Trophoblast cell (in vitro differentiated cells and primary cell): Measurements from ENCODE around the gene USP6NL.
A peak's percentile ranks its signal among the peaks of the same experiment; 100 is the strongest.

ENCODE experiments used
- DNase-seq, 2 donors: peaks; one replicate each; pipeline ENCODE4 v3.0.0-alpha.2; 2016
- H2AFZ ChIP-seq: 2 replicates; pipeline ENCODE4 v1.6.1; 2013; ENCODE audit warnings: low read length, moderate library complexity, mild to moderate bottlenecking; ENCODE audit not compliant: insufficient read depth, poor library complexity
- H2AK5ac ChIP-seq: 2 replicates; pipeline ENCODE4 v1.6.1; 2013; ENCODE audit warnings: mild to moderate bottlenecking, low read length
- H2BK120ac ChIP-seq: 2 replicates; pipeline ENCODE4 v1.6.1; 2013; ENCODE audit warnings: low read length, mild to moderate bottlenecking, moderate library complexity; ENCODE audit not compliant: insufficient read depth, poor library complexity
- H2BK12ac ChIP-seq: 2 replicates; pipeline ENCODE4 v1.6.1; 2013; ENCODE audit warnings: mild to moderate bottlenecking, low read length, moderate library complexity
- H2BK5ac ChIP-seq: 2 replicates; pipeline ENCODE4 v1.6.1; 2013; ENCODE audit warnings: low read length, low read depth, moderate library complexity, mild to moderate bottlenecking; ENCODE audit not compliant: poor library complexity
- H3K14ac ChIP-seq: 2 replicates; pipeline ENCODE4 v1.6.1; 2013; ENCODE audit warnings: mild to moderate bottlenecking, low read length
- H3K18ac ChIP-seq: 2 replicates; pipeline ENCODE4 v1.6.1; 2013; ENCODE audit warnings: mild to moderate bottlenecking, low read length
- H3K23ac ChIP-seq: 2 replicates; pipeline ENCODE4 v1.6.1; 2013; ENCODE audit warnings: low read length
- H3K27ac ChIP-seq: 2 replicates; pipeline ENCODE4 v1.5.1; 2013; ENCODE audit warnings: low read depth, mild to moderate bottlenecking, inconsistent platforms, low read length, moderate library complexity
- H3K27me3 ChIP-seq: 2 replicates; pipeline ENCODE4 v1.6.1; 2013; ENCODE audit warnings: inconsistent platforms, mild to moderate bottlenecking, low read length, moderate library complexity; ENCODE audit not compliant: insufficient read depth
- H3K36me3 ChIP-seq, 2 experiments: 1 replicate in 1 of 2; 2 replicates in 1 of 2; pipeline ENCODE4 v1.6.1; 2013; ENCODE audit warnings: low read length in 2 of 2, mild to moderate bottlenecking in 2 of 2, moderate library complexity in 1 of 2; ENCODE audit not compliant: insufficient read depth in 2 of 2, control insufficient read depth in 1 of 2
- H3K4ac ChIP-seq: 2 replicates; pipeline ENCODE4 v1.6.1; 2013; ENCODE audit warnings: low read depth, mild to moderate bottlenecking, low read length, moderate library complexity
- H3K4me1 ChIP-seq, 2 experiments: 1 replicate in 1 of 2; 2 replicates in 1 of 2; pipeline ENCODE4 v1.6.1; 2013; ENCODE audit warnings: low read length in 2 of 2, mild to moderate bottlenecking in 2 of 2, moderate library complexity in 1 of 2; ENCODE audit not compliant: insufficient read depth in 2 of 2, control insufficient read depth in 1 of 2
- H3K4me2 ChIP-seq: 2 replicates; pipeline ENCODE4 v1.6.1; 2013; ENCODE audit warnings: inconsistent platforms, mild to moderate bottlenecking, low read length, moderate library complexity
- H3K4me3 ChIP-seq: 2 replicates; pipeline ENCODE4 v1.5.1; 2013; ENCODE audit warnings: mild to moderate bottlenecking, low read depth, low read length, inconsistent platforms
- H3K79me1 ChIP-seq: one replicate; pipeline ENCODE4 v1.6.1; 2013; ENCODE audit warnings: low read length
- H3K79me2 ChIP-seq: 2 replicates; pipeline ENCODE4 v1.6.1; 2013; ENCODE audit warnings: low read length, mild to moderate bottlenecking; ENCODE audit not compliant: control insufficient read depth, insufficient read depth, poor library complexity
- H3K9ac ChIP-seq: 2 replicates; pipeline ENCODE4 v1.6.1; 2013; ENCODE audit warnings: mild to moderate bottlenecking, low read length
- H3K9me3 ChIP-seq: 2 replicates; pipeline ENCODE4 v1.6.1; 2013; ENCODE audit warnings: low read depth, mild to moderate bottlenecking, control low read depth, inconsistent platforms, low read length; ENCODE audit not compliant: insufficient read depth
- H4K12ac ChIP-seq: 2 replicates; pipeline ENCODE4 v1.6.1; 2013; ENCODE audit warnings: low read depth, mild to moderate bottlenecking, low read length, moderate library complexity
- H4K8ac ChIP-seq: 2 replicates; pipeline ENCODE4 v1.6.1; 2013; ENCODE audit warnings: low read depth, mild to moderate bottlenecking, low read length, moderate library complexity
- H4K91ac ChIP-seq: one replicate; pipeline ENCODE4 v1.6.1; 2013; ENCODE audit warnings: low read depth, mild to moderate bottlenecking, low read length, moderate library complexity
- WGBS: extraction: QIAGEN DNeasy Blood & Tissue Kit; methylation state at CpG from one replicate; pipeline ENCODE4 v1.1.7; 2013; ENCODE audit warnings: missing lambda C conversion rate; ENCODE audit not compliant: insufficient read length, insufficient coverage; ENCODE audit errors: extremely low coverage; 5-methylcytosine and 5-hydroxymethylcytosine counted together

USP6NL gene

GRCh38 chr10:11602358-11602757 lies 9.1 kb downstream of the USP6NL start:
- H3K18ac ChIP-seq = no peak overlapping the region
- no peak overlapping the region for H2BK12ac ChIP-seq
- no peak overlapping the region for H2BK120ac ChIP-seq
- H3K27me3 ChIP-seq = no peaks in the 10 kb centered on the region
- no peak overlapping the region for H3K23ac ChIP-seq
- no peak overlapping the region for H2BK5ac ChIP-seq
- H3K9me3 ChIP-seq = no peaks in the 10 kb centered on the region
- H4K8ac ChIP-seq = no peak overlapping the region
- no CpG with 5 or more reads among the region's 7 CpGs for WGBS
- H2AFZ ChIP-seq = no peak overlapping the region
- H2AK5ac ChIP-seq = no peak overlapping the region
- peak overlapping the region; percentile 39 for H3K4ac ChIP-seq
- H3K27ac ChIP-seq = no peak overlapping the region
- no peaks in the 10 kb centered on the region for H3K79me1 ChIP-seq
- H4K91ac ChIP-seq = no peak overlapping the region
- no peak overlapping the region for H3K4me3 ChIP-seq
- no peak overlapping the region for H3K9ac ChIP-seq
- H4K12ac ChIP-seq = no peak overlapping the region
- H3K4me1 ChIP-seq = peaks cover 2 to 4% of the 10 kb centered on the region in 2 experiments
- H3K36me3 ChIP-seq = peaks cover 0 to 3% of the 10 kb centered on the region in 2 experiments
- no peak overlapping the region for H3K14ac ChIP-seq
- DNase-seq = no peak
- peaks cover 6% of the 10 kb centered on the region for H3K79me2 ChIP-seq
- H3K4me2 ChIP-seq = no peak overlapping the region

GRCh38 chr10:11601670-11602069 lies 9.8 kb downstream of the USP6NL start:
- no peak overlapping the region for H3K4ac ChIP-seq

GRCh38 chr10:11600280-11600679 lies 11.2 kb downstream of the USP6NL start:
- no peak overlapping the region for H3K14ac ChIP-seq
- H3K18ac ChIP-seq = peak overlapping the region; percentile 84
- H3K23ac ChIP-seq = no peak overlapping the region
- peaks cover 0 to 3% of the 10 kb centered on the region in 2 experiments for H3K36me3 ChIP-seq
- peaks cover 3% of the 10 kb centered on the region for H3K79me2 ChIP-seq
- no peak overlapping the region for H4K91ac ChIP-seq
- H2BK12ac ChIP-seq = no peak overlapping the region
- no peak overlapping the region for H3K4me2 ChIP-seq
- H3K9ac ChIP-seq = no peak overlapping the region
- H2BK120ac ChIP-seq = no peak overlapping the region
- H4K8ac ChIP-seq = peak overlapping the region; percentile 8
- peak overlapping the region; percentile 91 for H3K4ac ChIP-seq
- H2BK5ac ChIP-seq = no peak overlapping the region
- H4K12ac ChIP-seq = no peak overlapping the region
- no peak overlapping the region for H3K4me3 ChIP-seq
- no peaks in the 10 kb centered on the region for H3K9me3 ChIP-seq
- no peak overlapping the region for H2AK5ac ChIP-seq
- no peaks in the 10 kb centered on the region for H3K27me3 ChIP-seq
- H2AFZ ChIP-seq = no peak overlapping the region
- no peaks in the 10 kb centered on the region for H3K79me1 ChIP-seq
- peaks cover 2 to 6% of the 10 kb centered on the region in 2 experiments for H3K4me1 ChIP-seq
- WGBS = no CpG with 5 or more reads among the region's 3 CpGs
- DNase-seq = no peak
- no peak overlapping the region for H3K27ac ChIP-seq

More at GRCh38 chr10:11601670-11602069, 9.8 kb downstream of the USP6NL start:
- Histone ChIP-seq H3K4me1 (peaks cover 2 to 4% of the 10 kb centered on the region in 2 experiments), H4K91ac (no peak overlapping the region), H3K18ac (no peak overlapping the region), H3K14ac (no peak overlapping the region), H3K27ac (no peak overlapping the region), H3K79me1 (no peaks in the 10 kb centered on the region), H3K4me2 (no peak overlapping the region), H2AK5ac (no peak overlapping the region), H2BK120ac (no peak overlapping the region), H3K9ac (no peak overlapping the region), H3K36me3 (peaks cover 0 to 3% of the 10 kb centered on the region in 2 experiments), H3K23ac (no peak overlapping the region), H4K12ac (no peak overlapping the region), H3K4me3 (no peak overlapping the region), H3K27me3 (no peaks in the 10 kb centered on the region), H2AFZ (no peak overlapping the region), H2BK5ac (no peak overlapping the region), H3K9me3 (no peaks in the 10 kb centered on the region), H2BK12ac (no peak overlapping the region), H4K8ac (no peak overlapping the region), H3K79me2 (peaks cover 3% of the 10 kb centered on the region)
- DNase-seq = no peak
- WGBS = no CpG with 5 or more reads among the region's 1 CpG

GRCh38 chr10:11598712-11599397 lies 12.6 kb downstream of the USP6NL start:
- H3K9me3 ChIP-seq = no peaks in the 10 kb centered on the region
- H2AFZ ChIP-seq = no peak overlapping the region
- peaks cover 0 to 3% of the 10 kb centered on the region in 2 experiments for H3K36me3 ChIP-seq
- H3K18ac ChIP-seq = no peak overlapping the region
- H4K8ac ChIP-seq = no peak overlapping the region
- H3K79me1 ChIP-seq = no peaks in the 10 kb centered on the region
- peaks cover 3% of the 10 kb centered on the region for H3K79me2 ChIP-seq
- no peak overlapping the region for H3K4me3 ChIP-seq
- H3K27me3 ChIP-seq = no peaks in the 10 kb centered on the region
- peaks cover 2 to 7% of the 10 kb centered on the region in 2 experiments for H3K4me1 ChIP-seq
- no peak overlapping the region for H4K91ac ChIP-seq
- no peak overlapping the region for H3K4ac ChIP-seq
- H2BK12ac ChIP-seq = no peak overlapping the region
- H3K27ac ChIP-seq = no peak overlapping the region
- H2AK5ac ChIP-seq = no peak overlapping the region
- peak; percentile 83 to 93 for DNase-seq
- H3K9ac ChIP-seq = no peak overlapping the region
- no peak overlapping the region for H3K14ac ChIP-seq
- no peak overlapping the region for H2BK5ac ChIP-seq
- no peak overlapping the region for H4K12ac ChIP-seq
- no peak overlapping the region for H3K23ac ChIP-seq
- no peak overlapping the region for H2BK120ac ChIP-seq
- no CpG with 5 or more reads among the region's 8 CpGs for WGBS
- H3K4me2 ChIP-seq = no peak overlapping the region
